NCI-H2107 (cell line): ENCODE measurements around the gene PCDHB16.

Experiments used
- DNase-seq: peaks from one replicate; lab custom pipeline; 2025; lab: John Stamatoyannopoulos, UW

Gene PCDHB16

GRCh38 chr5:141234109-141234667, 52.0 kb downstream of the PCDHB16 start:
- DNase-seq: no peak
